Skeletal muscle tissue (tissue), 4 donors: ENCODE measurements around the gene LATS2. TPM values are rescaled to one million over a fixed set of nuclear protein-coding genes. Genes with fewer than 3 reads are reported as not detected.

ENCODE experiments used
- H3K27ac ChIP-seq: one replicate; pipeline ENCODE4 v1.7.0; 2013; ENCODE audit warnings: mild to moderate bottlenecking, low read depth, low read length, inconsistent platforms
- H3K27me3 ChIP-seq, 3 donors: one replicate each; pipeline ENCODE4 v1.7.0; 2013; ENCODE audit warnings: low read length in 3 of 3; ENCODE audit not compliant: control insufficient read depth in 3 of 3, insufficient read depth in 3 of 3
- H3K36me3 ChIP-seq, 3 donors: one replicate each; pipeline ENCODE4 v1.7.0; 2013; ENCODE audit warnings: low read length in 3 of 3; ENCODE audit not compliant: control insufficient read depth in 3 of 3, insufficient read depth in 3 of 3
- H3K4me1 ChIP-seq, 3 donors: one replicate each; pipeline ENCODE4 v1.7.0; 2013; ENCODE audit warnings: low read length in 3 of 3, mild to moderate bottlenecking in 3 of 3; ENCODE audit not compliant: control insufficient read depth in 3 of 3, insufficient read depth in 3 of 3
- H3K4me3 ChIP-seq, 3 donors: one replicate each; pipeline ENCODE4 v1.7.0; 2013; ENCODE audit warnings: low read length in 3 of 3
- H3K9ac ChIP-seq, 3 donors: one replicate each; pipeline ENCODE4 v1.7.0; 2013; ENCODE audit warnings: low read length in 3 of 3, mild to moderate bottlenecking in 3 of 3, moderate library complexity in 2 of 3, low read depth in 1 of 3
- H3K9me3 ChIP-seq, 3 donors: one replicate each; pipeline ENCODE4 v1.7.0; 2013; ENCODE audit warnings: low read length in 3 of 3; ENCODE audit not compliant: control insufficient read depth in 3 of 3
- total RNA-seq: library from RNA; depleted of rRNA; stranded (reverse); fragments of >200 nt; gene quantifications from one replicate; pipeline ENCODE4 v1.2.3, GENCODE V29; 2014
- donor health status: Osteomylitis.

The LATS2 gene
- total RNA-seq, 1 donor from 2014 or later: 8.9 TPM

DNA sequence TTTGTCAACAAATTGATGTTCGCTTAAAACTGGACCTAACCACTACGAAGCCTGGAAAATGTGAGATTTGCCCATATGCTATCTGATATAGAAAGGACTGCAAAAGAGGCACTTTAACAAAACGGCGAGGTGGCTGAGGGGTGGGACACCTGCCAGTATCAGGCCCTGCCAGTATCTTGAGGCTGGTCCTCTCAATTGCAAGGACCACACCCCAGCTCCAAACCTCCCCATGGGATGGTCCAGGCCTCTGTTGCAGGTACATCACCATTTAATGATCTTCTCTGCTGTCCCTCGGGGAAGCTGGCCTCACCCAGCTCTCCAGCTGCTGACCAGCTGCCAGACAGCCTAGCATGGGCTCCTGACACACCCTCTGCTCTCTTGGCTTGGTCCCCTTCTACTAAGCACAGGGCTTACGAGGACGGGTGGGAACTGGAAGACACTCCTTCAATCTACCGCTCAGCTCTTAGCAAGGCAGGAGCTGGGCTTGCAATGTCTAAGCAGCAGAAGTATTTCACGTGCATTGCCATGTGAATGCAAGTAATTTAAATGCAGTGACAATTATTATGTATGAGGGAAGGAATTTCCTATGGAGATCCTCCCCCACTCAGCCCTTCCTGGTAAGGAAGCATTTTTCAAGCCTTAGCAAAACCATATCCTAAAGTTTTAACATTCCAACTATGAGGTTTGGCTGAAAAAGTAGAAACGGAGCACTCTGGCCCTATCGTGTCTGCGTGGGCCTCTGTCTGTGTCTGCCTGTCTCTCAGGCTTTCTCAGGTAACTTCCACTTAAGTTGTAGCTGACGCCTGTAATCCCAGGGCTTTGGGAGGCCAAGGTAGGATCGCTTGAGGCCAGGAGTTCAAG lies 63.9 kb downstream of the LATS2 start:
- no peak overlapping the region for H3K9ac ChIP-seq
- H3K9me3 ChIP-seq: no peaks in the 10 kb centered on the region
- no peak overlapping the region for H3K27ac ChIP-seq
- H3K36me3 ChIP-seq: peaks cover 0 to 7% (median 5%) of the 10 kb centered on the region in 3 donors
- H3K27me3 ChIP-seq: no peaks in the 10 kb centered on the region
- H3K4me1 ChIP-seq: peaks cover 20 to 40% (median 31%) of the 10 kb centered on the region in 3 donors
- H3K4me3 ChIP-seq: no peak overlapping the region

DNA sequence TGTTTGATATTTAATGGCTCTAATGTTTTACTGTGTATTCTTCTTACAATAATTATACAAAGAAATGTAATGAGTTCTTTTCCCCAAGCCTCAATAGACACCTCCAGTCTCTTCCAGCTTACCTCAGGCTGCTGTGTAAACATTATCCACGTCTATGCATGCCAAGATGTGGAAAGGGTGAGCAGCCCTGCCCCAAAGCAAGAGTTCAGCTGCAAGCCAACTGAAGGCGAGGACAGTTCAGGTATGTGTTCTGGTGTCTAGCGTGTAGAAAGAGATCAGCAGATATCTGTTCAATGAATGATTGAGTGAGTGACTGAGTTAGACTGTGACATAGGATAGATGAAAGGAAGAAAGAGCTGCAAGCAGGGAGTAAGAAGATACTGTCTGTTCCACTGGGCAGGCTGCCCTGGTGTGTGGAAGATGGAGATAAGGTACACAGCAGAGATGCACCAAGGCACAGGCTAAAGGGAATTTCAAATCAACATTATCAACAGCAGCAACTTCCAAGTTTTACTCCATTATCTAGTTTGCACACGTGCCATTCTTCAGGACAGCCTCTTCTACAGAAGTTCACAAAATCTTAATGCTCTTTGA lies 66.0 kb downstream of the LATS2 start:
- no peak overlapping the region for H3K27ac ChIP-seq

DNA sequence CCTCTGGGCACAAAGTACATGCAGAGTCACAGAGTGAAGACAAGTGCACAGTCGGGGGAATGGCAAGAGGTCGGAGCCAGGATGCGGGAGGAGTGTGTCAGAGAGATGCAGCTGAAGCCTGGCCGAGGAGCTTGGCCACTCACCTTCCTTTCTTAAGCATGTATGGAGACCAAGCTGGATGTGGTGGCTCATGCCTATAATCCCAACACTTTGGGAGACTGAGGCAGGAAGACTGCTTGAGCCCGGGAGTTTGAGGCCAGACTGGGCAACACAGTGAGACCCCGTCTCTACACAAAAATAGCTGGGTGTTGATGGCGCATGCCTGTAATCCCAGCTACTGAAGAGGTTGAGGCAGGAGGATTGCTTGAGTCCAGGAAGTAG lies 67.0 kb downstream of the LATS2 start:
- no peaks in the 10 kb centered on the region for H3K27me3 ChIP-seq
- no peak overlapping the region for H3K9ac ChIP-seq
- H3K36me3 ChIP-seq: peaks cover 17 to 21% (median 20%) of the 10 kb centered on the region in 3 donors
- H3K27ac ChIP-seq: no peak overlapping the region
- no peaks in the 10 kb centered on the region for H3K9me3 ChIP-seq
- peaks cover 20 to 40% (median 31%) of the 10 kb centered on the region in 3 donors for H3K4me1 ChIP-seq
- H3K4me3 ChIP-seq: no peak overlapping the region

More for the DNA sequence above, 66.0 kb downstream of the LATS2 start:
- Histone ChIP-seq H3K27me3 (no peaks in the 10 kb centered on the region), H3K9me3 (no peaks in the 10 kb centered on the region), H3K4me1 (peaks cover 20 to 40% (median 31%) of the 10 kb centered on the region in 3 donors), H3K4me3 (no peak overlapping the region), H3K36me3 (peaks cover 13 to 19% (median 15%) of the 10 kb centered on the region in 3 donors), H3K9ac (no peak overlapping the region)

DNA sequence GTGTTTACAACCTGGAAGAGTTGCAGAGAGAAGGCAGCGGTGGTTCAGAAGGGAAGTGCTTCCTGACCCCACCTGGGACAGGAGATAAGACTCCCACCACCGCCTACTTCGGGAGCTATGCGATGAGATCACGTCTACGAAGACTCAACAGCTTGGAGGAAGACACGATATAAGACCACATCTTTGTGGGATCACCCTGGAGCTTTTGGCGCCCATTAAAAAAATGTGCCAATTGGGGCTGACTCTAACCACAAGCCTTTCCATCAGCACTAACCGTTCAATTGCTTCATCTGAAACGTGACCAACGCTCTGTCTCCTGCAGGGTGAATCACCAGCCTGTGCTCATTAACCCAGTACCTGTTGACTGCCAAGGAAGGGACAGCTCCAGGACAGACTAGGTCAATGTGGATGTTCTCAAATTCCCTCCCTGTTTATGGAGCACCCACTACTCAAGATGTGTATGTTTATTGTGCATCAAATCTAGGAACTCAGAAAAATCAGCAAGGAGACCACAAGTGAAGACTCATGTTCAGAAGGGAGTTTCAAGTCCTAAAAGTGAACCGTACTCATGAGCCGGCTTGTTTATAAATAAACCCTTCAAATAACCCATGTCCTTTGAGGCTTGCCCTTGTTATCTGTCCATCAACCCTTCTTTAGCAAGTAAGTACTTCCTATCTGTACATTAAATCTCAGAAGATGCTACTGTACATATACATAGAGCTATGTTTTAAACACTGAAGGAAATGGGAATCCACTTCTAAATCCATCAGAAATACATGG lies 67.5 kb downstream of the LATS2 start:
- Histone ChIP-seq H3K4me1 (peaks cover 20 to 40% (median 31%) of the 10 kb centered on the region in 3 donors), H3K27me3 (no peaks in the 10 kb centered on the region), H3K4me3 (no peak overlapping the region), H3K27ac (peak overlapping the region; percentile 17), H3K9ac (no peak overlapping the region), H3K9me3 (no peaks in the 10 kb centered on the region), H3K36me3 (peaks cover 23 to 26% (median 25%) of the 10 kb centered on the region in 3 donors)

DNA sequence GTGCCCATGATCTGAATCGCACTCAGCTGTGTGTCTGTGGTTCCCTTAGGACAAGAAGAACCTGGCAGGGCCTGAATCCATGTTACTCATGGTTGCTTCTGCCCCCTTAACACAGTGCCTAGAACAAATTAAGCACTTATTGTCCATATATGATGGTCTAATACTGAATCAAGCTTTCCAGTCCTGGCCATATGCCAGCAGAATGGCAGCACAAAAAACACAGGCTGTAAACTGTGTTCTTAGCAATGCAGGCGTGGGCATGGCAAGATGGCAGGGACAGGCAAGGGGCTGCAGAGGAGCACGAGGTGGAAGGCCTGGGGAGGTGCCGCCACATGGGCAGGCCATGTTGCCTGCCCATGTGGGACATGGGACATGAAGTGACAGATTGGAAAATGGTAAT lies 68.2 kb downstream of the LATS2 start:
- H3K27me3 ChIP-seq: no peaks in the 10 kb centered on the region
- peaks cover 18 to 40% (median 31%) of the 10 kb centered on the region in 3 donors for H3K4me1 ChIP-seq
- peak overlapping the region; percentile 17 for H3K27ac ChIP-seq
- peaks cover 27 to 33% (median 28%) of the 10 kb centered on the region in 3 donors for H3K36me3 ChIP-seq
- H3K4me3 ChIP-seq: no peak overlapping the region
- H3K9ac ChIP-seq: no peak overlapping the region
- no peaks in the 10 kb centered on the region for H3K9me3 ChIP-seq

DNA sequence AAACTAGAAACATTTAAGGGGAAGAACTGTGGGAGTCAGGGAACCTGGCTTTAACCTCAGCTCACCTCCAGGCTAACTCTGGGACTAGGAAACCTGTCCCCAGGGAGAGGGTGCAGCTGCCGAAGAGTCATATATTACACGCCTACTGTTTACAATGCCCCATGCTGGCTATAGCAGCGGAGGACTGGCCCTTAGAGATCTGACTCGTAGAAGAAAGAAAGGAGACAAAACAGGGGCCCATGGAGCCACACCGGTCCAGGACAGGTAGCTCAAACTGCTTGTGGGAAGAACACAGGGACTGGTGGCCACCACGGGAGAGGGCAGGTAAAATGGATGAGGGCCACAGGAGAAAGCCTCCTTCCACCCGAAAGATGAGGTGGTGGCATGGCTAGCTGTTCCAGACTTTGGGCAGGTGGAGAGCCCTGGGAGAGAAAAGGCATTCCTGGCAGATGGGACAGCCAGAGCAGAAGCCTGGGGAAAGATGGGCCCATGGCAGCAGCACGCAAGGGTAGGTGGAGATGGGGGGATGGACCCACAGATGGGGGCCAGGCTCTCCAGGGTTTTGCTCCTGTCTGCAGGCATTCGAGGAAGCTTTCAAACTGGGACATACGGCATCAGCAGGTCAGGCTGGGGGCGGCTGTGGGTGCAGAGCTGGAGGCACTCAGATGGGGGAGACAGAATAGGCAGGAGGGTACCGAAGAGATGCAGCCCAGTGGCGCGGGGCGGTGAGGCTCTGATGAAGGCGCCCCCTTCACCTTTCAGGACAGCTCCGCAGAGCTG lies 69.5 kb downstream of the LATS2 start:
- H3K27me3 ChIP-seq: no peaks in the 10 kb centered on the region
- H3K9ac ChIP-seq: no peak overlapping the region
- peaks cover 34 to 39% (median 35%) of the 10 kb centered on the region in 3 donors for H3K36me3 ChIP-seq
- no peak overlapping the region for H3K4me3 ChIP-seq
- no peaks in the 10 kb centered on the region for H3K9me3 ChIP-seq
- H3K27ac ChIP-seq: no peak overlapping the region
- H3K4me1 ChIP-seq: peaks cover 7 to 31% (median 21%) of the 10 kb centered on the region in 3 donors

DNA sequence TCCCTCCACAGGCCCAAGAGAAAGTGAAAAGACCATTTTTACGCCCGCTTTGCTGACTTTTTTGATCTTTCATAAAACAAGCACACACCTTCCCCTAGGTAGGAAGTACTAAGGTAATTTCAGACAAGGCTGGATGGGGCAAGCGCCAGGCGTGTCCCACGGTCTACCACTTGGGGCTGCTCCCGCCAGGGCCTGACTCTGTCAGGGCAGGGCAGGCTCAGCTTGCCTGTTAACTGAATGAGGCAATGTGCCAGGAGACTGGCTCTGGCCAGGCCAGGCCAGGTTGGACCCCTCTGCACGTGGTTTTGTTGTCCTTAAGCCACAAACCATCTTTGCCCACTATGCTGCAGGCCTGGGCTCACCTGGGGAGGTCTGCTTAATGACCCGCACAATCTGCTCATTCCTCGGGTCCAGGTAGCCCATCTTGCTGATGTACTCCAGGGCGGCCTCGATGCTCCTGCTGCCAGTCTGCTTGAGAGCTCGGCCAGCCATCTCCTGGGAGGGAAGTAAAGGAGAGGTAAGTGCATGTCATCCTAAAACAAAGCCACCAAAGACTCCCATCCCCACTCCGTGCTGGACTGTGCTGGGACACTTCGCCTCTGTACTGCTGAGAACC lies 70.4 kb downstream of the LATS2 start:
- H3K4me3 ChIP-seq: no peak overlapping the region
- peaks cover 35 to 44% (median 39%) of the 10 kb centered on the region in 3 donors for H3K36me3 ChIP-seq
- no peak overlapping the region for H3K27ac ChIP-seq
- no peak overlapping the region for H3K9ac ChIP-seq
- H3K9me3 ChIP-seq: no peaks in the 10 kb centered on the region
- H3K27me3 ChIP-seq: no peaks in the 10 kb centered on the region
- H3K4me1 ChIP-seq: peaks cover 7 to 30% (median 17%) of the 10 kb centered on the region in 3 donors

DNA sequence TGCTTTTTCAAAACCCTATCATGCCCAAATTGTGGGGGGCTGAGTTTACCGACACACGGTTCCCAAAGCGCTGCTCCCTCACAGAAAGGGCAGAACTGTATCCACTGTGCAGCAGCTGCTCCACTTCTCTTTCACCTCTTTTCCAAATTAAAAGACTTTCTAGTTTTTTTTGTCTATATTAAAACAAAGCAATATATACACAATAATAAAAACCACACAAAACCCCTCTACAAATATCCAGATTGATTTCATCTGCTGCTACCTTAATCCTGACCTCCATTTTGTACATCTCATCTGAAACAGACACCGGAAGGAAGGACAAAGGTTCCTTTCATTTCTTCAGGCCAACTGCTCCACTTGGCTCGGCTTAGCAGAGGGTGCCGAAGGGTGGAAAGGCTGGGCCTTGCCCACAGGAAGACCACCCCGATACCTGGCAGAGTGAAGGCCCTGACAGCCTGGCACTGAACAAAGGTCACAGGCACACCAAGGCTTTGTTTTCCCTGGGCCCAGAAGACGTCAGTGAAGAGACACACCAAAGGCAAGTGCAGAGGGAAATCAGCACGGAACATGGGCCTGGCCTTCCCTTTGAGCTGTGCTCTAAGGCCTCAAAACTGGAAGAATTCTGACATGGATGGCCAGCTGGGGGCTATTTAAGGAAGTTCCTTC lies 71.6 kb downstream of the LATS2 start:
- no peaks in the 10 kb centered on the region for H3K27me3 ChIP-seq
- no peaks in the 10 kb centered on the region for H3K9me3 ChIP-seq
- H3K36me3 ChIP-seq: peaks cover 35 to 44% (median 39%) of the 10 kb centered on the region in 3 donors
- peaks cover 7 to 18% (median 13%) of the 10 kb centered on the region in 3 donors for H3K4me1 ChIP-seq
- no peak overlapping the region for H3K4me3 ChIP-seq
- H3K27ac ChIP-seq: no peak overlapping the region
- no peak overlapping the region for H3K9ac ChIP-seq
